ENCODE measurements around the gene ASIC5.
"Not testable (repeated sequence)": the region's sequence is repeated elsewhere in the genome, so short reads cannot be mapped to it uniquely, and the experiment has no call there.

ASIC5 gene

DNA sequence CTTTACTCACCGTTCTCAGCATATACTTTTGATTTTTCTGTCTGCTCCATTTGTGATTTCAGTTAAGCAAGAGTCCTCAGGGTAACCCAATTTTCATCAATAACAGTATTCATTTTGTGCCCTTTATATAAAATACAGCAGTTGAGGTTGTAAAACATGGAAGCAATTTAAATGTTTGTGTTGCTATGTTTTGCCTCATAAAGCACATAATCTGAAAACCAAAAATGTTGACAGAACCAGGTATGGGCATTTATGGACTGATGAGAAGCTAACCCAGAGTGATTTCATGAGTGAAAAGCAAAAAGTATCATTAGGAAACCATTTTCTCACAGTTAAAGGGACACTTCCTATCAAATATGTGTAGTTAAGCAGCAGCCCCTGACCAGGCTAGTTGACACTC, at the start of gene ASIC5:
Gene ASIC5 (minus strand): TSS at position 101 of the 400 bp plus-strand sequence. CDS start 51 bp downstream, at position 50.
- DNase-seq (ENCODE audit: low read depth in 2 of 2), result no peak

DNA sequence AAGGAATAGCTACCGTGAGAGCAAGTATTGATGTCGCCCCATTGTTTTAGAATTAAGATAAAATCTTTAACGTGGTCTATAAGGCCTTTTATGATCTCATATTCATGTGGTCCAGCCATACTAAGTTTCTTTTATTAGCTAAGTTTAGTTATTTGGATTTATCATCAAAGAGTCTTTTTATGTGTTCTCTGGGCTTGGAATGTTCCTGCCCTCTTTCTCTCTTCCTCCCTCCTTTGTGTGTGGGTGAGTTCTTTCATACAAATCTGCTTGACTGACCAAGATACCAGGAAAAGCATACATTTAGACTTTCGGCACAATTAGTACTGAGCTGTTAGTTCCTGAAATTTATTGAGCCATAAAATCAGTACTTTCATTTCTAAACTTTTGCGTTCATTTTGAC, 48.7 kb upstream of the ASIC5 start:
- DNase-seq (ENCODE audit: low read depth in 2 of 2), result no peak

DNA sequence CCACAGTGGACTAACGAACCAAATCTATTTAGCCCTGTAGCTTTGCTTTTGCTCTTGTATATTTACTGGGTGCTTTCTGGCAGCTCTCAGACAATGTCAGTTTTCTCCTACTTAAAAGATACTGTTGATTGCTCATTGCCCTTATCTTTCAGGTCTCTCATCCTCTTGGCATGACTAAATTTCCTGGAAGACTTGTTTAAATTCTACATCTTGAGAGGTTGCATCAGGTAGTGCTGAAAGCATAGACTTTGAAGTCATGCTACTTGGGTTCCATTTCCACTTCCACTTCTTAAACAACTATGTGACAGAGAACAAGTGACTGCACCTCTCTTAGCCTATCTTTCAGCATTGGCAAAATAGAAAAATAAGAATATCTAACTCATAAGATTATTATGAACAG, 45.8 kb upstream of the ASIC5 start:
- DNase-seq (ENCODE audit: low read depth in 2 of 2), result no peak

DNA sequence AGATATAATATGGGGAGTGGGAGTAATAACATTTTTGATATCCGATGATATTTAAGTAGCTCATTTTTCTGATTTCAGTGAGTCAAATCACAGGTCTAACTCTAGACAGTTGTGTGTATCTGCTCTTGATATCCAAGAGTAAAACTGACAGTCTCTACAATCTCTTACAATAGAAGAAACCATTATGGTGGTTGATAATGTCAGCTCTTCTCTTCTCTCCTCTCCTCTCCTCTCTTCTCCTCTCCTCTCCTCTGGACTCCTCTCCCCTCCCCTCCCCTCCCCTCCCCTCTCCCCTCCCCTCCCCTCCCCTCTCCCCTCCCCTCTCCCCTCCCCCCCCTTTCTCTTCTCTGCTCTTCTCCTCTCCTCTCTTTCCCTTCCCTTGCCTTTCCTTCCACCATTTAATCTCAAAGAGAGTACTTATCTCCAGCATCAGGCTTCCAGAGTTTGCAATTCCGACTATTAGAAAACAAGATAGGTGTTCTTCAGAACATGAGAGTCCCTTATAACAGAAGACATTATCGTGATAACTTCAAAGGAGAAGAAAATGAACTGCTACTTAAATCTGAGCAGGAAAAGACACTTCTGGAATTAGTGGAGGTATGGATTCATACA, 43.6 kb upstream of the ASIC5 start:
- no peak for DNase-seq (ENCODE audit: low read depth in 2 of 2)

GRCh38 chr4:155908187-155909139, 42.4 kb upstream of the ASIC5 start:
- DNase-seq (ENCODE audit: low read depth in 2 of 2), result no peak

GRCh38 chr4:155907556-155907955, 41.5 kb upstream of the ASIC5 start:
- DNase-seq (ENCODE audit: low read depth in 2 of 2), result no peak

DNA sequence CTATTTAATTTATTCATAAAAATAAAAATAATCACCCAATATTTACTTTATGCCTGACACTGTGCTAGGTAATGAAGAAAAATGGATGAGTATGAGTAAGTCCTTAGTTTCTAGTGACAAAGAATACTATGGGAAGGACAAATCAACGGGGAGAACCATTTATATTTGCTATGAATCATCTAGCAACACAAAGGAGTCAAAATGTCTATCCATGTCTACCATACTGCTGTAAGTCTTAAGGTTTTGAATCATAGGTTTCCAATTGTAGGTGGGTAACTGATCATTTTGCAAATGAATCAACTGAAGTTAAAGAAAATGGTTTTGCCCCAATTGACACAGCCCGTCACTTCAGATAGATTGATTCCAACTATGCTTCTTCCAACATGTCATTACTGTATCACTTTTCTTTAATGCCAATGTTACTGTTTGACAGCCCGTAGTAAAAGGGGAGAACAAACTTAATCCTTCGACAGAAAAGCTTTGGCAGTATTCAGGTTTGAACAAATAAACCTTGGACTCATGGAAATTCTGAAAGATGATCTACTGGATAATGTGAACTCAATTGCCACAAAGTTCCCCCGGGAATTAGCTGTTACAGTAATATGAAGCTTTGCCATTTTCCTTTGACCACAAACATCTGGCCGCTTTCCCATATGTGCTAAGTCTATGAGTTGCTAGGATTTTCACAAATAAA, 40.6 kb upstream of the ASIC5 start:
- no peak for DNase-seq (ENCODE audit: low read depth in 2 of 2)

DNA sequence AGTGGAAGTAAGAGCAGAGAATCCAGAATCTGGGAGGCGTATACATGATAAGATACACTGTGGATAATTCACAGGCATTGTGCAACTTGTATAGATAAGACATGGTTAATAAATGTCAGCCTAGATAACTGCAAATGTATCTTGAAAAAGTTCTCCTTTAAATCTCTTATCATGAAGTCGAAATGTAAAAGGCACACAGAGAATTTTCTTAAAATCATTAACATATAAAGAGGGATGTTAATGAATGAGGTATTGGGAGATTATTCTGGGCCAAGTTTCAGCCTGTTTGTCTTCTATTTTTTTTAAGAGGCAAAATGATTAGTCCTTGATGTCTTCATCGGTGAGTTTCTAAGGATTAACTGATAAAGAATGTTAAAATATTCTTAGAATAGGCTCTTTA, 38.3 kb upstream of the ASIC5 start:
- no peak for DNase-seq (ENCODE audit: low read depth in 2 of 2)

GRCh38 chr4:155903453-155903852, 37.4 kb upstream of the ASIC5 start, which contains the start of gene TDO2:
Gene TDO2, plus strand, starts transcription at chr4:155903696. Its CDS starts 63 bp downstream, at chr4:155903759.
- DNase-seq (ENCODE audit: low read depth in 2 of 2), result no peak

- no peak for DNase-seq (ENCODE audit: low read depth in 2 of 2)
Observed at GRCh38 chr4:155901013-155901412, 34.9 kb upstream of the ASIC5 start.

GRCh38 chr4:155900381-155900780, 34.3 kb upstream of the ASIC5 start:
- DNase-seq (ENCODE audit: low read depth in 2 of 2), result no peak

DNA sequence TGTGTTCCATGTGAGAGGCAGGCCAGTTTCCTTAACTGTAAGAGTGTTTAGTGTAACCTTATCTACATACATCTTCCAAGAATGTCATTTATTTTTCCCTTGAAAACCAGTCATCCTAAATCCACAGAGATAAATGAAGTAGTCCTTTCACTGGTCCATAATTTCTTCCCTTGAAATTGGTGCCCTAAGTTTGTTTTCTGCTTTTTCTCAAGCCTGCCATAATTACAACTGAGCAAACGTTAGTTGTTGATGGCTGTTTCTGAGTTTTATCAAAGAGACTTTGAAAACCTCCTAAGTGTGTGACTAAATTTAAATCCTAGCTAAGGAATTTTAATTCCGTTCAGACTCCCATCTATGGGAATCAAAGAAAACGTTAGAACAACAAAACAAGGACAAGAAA, 33.8 kb upstream of the ASIC5 start:
- DNase-seq (ENCODE audit: low read depth in 2 of 2), result no peak

- not testable (repeated sequence) for DNase-seq (ENCODE audit: low read depth in 2 of 2)
Observed at GRCh38 chr4:155898371-155898770, 32.3 kb upstream of the ASIC5 start.

DNA sequence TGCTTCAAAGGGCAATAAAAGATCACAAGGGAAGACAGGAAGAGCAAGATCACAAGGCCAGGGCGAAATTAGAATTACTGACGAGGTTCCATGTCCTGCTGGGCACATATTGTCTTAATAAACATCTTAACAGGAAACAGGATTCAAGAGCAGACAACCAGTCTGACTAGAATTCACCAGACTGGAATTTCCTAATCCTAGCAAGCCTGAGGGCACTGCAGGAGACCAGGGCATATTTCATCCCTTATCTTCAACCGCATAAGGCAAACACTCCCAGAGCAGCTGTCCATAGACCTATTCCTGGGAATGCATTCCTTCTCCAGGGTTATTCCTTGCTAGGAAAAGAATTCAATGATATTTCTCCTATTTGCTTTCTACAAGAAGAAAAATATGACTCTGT, 25.0 kb upstream of the ASIC5 start:
- no peak for DNase-seq (ENCODE audit: low read depth in 2 of 2)

GRCh38 chr4:155889946-155890345, 23.9 kb upstream of the ASIC5 start:
- no peak for DNase-seq (ENCODE audit: low read depth in 2 of 2)

GRCh38 chr4:155889031-155889793, 23.1 kb upstream of the ASIC5 start:
- DNase-seq (ENCODE audit: low read depth in 2 of 2), result no peak

- no peak for DNase-seq (ENCODE audit: low read depth in 2 of 2)
Observed at GRCh38 chr4:155887847-155888570, 21.9 kb upstream of the ASIC5 start.

DNA sequence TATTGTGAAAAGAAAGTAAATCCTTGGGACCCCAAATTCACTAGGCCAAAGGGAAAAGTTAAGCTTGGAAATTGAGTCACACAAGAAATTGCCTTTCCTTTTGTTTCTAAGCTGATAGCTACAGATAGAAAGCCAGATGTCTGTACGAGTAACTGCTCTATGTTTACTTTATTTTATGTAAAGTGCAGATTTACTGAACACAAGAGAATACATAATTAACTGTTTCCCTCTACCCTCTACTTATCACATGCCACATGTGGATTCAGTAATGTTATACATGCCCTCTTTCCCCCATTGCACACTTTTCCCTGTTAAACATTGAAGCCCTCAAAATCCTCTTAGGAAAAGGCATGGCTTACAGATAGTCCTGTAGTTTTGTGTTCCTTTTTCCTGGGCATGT, 21.0 kb upstream of the ASIC5 start:
- no peak for DNase-seq (ENCODE audit: low read depth in 2 of 2)

- DNase-seq (ENCODE audit: low read depth in 2 of 2), result no peak
Observed at GRCh38 chr4:155885666-155886065, 19.6 kb upstream of the ASIC5 start.

DNA sequence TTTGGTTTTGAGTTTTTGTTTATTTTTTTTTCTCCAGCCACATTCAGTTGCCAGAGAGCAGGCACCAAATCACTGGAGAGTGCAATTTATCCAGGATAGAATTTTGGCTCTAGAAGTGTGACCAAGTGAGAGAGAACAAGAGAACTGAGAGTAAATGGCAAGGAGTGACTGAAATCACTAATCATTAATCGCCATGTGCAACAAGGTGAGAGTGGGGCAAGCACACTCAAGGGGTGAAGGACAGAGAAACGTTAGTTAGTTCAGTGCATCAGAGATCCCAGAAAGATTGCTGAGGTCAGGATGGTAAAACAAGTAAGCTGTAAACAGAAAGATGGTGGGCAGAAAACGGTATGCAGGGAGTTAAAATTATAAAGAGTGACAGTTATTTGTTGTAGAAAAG, 17.8 kb upstream of the ASIC5 start:
- no peak for DNase-seq (ENCODE audit: low read depth in 2 of 2)

DNA sequence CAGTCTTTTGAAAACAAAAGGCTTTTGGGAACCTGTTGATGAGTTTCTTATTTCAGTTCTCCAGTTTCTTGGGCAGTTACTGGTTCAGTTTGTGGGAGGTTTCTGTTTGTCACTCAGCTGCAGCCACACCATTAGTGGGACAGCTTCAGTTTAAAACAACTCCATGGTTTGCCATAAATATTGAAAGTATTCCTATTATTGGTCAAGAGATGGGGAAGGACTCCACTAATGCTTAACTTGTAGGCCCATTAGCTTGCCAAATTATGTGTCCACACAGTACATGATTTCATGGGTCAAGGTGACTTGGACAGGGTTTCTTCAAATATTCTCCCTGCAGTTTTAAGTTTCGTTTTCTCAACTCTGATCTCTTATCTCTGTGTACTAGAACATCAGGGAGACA, 15.5 kb upstream of the ASIC5 start:
- no peak for DNase-seq (ENCODE audit: low read depth in 2 of 2)
